ENCODE measurements around the gene THRAP3. TPM values are rescaled to one million over a fixed set of nuclear protein-coding genes. Genes with fewer than 3 reads are reported as not detected.
A peak's percentile ranks its signal among the peaks of the same experiment; 100 is the strongest.

THRAP3 gene
- 100 to 1,000 TPM in 1 of 4 donors, 10 to 100 TPM in 3; 64.1 to 102 (median 76.9) TPM for total RNA-seq

DNA sequence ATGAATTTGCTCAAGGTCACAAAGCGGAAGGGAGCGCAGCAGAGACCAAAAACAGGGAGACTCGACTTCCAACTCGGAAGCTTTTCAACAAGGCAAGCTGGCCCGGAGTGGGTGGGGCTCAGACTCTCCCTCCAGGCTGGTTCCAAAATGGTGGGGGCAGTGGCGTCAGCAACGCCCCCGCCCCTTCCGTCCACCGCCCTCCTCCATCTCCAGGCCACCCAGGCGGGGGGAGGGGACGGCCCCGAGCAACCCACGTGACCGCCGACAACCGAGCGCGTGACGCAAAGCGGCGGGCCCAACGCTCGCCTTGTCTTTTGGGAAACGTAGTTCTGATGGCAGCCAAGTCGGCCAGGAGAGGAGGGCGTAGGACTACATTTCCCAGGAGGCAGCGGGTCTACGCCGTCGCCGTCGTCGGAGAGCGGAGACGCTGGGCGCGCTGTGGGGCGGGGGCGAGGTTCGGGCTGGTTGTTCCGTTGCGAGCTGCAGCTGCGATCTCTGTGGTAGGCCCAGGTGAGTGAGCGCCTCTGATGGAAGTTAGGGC is at the start of gene THRAP3:
TSS of gene THRAP3 (plus strand) at position 448 of the 541 bp plus-strand sequence. CDS start 58,121 bp downstream, outside the sequence.
- intact Hi-C loops (cut with DNase I; ENCODE audit: low total_unique reads): no loop called here
- WGBS, 2 donors: 0% methylated on average over 26 to 45 of the region's 45 CpGs
- peak; percentile 99 to 100 for DNase-seq (ENCODE audit: low spot score in 2 of 2)
- peak within 1 kb of the TSS; percentile 59 for H3K4me3 ChIP-seq (ENCODE audit: low read depth, poor library complexity, severe bottlenecking)
- no peak for TF ChIP-seq CTCF (IDR thresholded peaks at IDR 0.05)
- TF ChIP-seq POLR2A (IDR thresholded peaks at IDR 0.05): peak in 1 of 2 donors; percentile 96

GRCh38 chr1:36174713-36175112 is 49.5 kb upstream of the THRAP3 start:
- no peak for DNase-seq (ENCODE audit: low spot score in 2 of 2)
- no peak overlapping the region for H3K4me3 ChIP-seq (ENCODE audit: low read depth, poor library complexity, severe bottlenecking)
- WGBS, 2 donors: 57 to 67% methylated on average over 11 of the region's 11 CpGs
- no peak for TF ChIP-seq POLR2A (IDR thresholded peaks at IDR 0.05)
- TF ChIP-seq CTCF (IDR thresholded peaks at IDR 0.05): no peak
- intact Hi-C loops (cut with DNase I; ENCODE audit: low total_unique reads): no loop called here

- no peak for DNase-seq (ENCODE audit: low spot score in 2 of 2)
- 81 to 86% methylated on average over 9 to 11 of the region's 11 CpGs for WGBS, 2 donors
- TF ChIP-seq POLR2A (IDR thresholded peaks at IDR 0.05): no peak
- TF ChIP-seq CTCF (IDR thresholded peaks at IDR 0.05): no peak
- H3K4me3 ChIP-seq (ENCODE audit: low read depth, poor library complexity, severe bottlenecking): no peak overlapping the region
- intact Hi-C loops (cut with DNase I; ENCODE audit: low total_unique reads): no loop called here
Measured at GRCh38 chr1:36175137-36176095, 48.8 kb upstream of the THRAP3 start.

DNA sequence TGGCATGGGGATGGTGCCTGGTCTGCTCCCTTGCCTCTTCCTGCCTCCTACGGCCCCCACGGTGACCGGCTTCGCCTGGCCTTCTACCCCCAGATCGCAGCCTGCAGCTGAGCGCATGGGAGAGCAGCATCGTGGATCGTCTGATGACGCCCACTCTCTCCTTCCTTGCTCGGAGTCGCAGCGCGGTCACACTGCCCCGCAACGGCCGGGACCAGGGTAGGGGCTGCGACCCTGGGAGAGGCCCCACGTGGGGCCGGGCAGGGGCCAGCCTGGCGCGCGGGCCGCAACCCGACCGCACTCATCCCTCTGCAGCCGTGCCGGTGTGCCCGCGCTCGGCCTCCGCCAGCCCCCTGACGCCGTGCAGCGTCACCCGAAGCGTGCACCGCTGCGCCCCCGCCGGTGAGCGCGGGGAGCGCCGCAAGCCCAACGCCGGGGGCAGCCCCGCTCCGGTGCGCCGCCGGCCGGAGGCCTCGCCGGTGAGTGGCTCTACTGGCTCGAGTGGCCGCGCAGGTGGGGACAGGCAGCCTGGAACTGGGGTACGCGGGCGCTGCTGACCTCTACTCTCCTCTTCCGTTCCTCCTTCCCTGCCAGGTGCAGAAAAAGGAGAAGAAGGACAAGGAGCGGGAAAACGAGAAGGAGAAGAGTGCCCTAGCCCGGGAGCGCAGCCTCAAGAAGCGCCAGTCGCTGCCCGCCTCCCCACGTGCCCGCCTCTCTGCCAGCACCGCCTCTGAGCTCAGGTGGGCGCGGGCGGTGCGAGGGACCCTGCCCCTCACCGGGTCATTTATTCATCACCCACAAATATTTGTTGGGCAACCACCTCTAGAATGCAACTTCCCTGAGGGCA is 47.9 kb upstream of the THRAP3 start:
- WGBS, 2 donors: 89 to 90% methylated on average over 69 to 72 of the region's 76 CpGs
- DNase-seq (ENCODE audit: low spot score in 2 of 2): no peak
- H3K4me3 ChIP-seq (ENCODE audit: low read depth, poor library complexity, severe bottlenecking): no peak overlapping the region
- intact Hi-C loops (cut with DNase I; ENCODE audit: low total_unique reads): no loop called here
- no peak for TF ChIP-seq CTCF (IDR thresholded peaks at IDR 0.05)
- no peak for TF ChIP-seq POLR2A (IDR thresholded peaks at IDR 0.05)

DNA sequence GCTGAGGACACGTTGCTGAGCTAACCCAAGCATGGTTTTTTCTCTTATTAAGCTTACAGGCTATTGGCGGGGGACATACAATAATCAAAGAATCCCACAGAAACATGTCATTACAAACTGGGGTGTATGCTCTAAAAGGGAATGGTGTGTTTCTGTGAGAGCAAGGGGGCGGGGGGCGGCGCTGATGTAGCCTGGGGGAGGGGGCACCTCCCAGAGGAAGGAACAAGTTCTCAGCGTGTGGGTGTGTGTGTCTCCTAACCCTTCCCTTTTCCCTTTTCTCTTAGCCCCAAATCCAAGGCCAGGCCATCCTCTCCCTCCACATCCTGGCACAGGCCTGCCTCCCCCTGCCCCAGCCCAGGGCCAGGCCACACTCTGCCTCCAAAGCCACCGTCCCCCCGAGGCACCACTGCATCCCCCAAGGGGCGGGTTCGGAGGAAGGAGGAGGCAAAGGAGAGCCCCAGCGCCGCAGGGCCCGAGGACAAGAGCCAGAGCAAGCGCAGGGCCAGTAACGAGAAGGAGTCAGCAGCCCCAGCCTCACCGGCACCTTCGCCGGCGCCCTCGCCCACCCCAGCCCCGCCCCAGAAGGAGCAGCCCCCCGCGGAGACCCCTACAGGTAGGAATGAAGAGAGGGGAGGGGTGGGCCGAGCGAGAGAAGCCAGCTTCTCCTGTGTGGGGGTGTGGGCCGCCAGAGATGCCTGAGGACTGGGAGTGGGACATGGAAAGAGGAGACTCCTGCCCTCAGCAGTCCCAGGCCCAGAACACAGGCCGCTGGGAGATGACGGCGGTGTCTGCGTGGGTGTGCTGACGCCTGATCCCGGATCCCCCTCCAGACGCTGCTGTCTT is 46.4 kb upstream of the THRAP3 start:
- intact Hi-C loops (cut with DNase I; ENCODE audit: low total_unique reads): no loop called here
- DNase-seq (ENCODE audit: low spot score in 2 of 2): no peak
- no peak overlapping the region for H3K4me3 ChIP-seq (ENCODE audit: low read depth, poor library complexity, severe bottlenecking)
- no peak for TF ChIP-seq CTCF (IDR thresholded peaks at IDR 0.05)
- TF ChIP-seq POLR2A (IDR thresholded peaks at IDR 0.05): no peak
- 67 to 76% methylated on average over 28 to 33 of the region's 33 CpGs for WGBS, 2 donors

All from lower leg skin (tissue), 4 donors.